OCI-LY1 (cell line): ENCODE results near the gene GRAMD1A.

Experiments
- H2AFZ ChIP-seq: fragments of 200-600 bp; sonication (generic), shearing (Covaris generic); 2 replicates; pipeline ENCODE4 v1.6.0; 2014; ENCODE audit warnings: antibody characterized with exemption, mild to moderate bottlenecking, low read length
- H3F3A ChIP-seq: fragments of 200-600 bp; sonication (generic), shearing (Covaris generic); 2 replicates; pipeline ENCODE4 v1.6.0; 2014; ENCODE audit warnings: mild to moderate bottlenecking, antibody characterized with exemption, low read length, moderate library complexity; ENCODE audit not compliant: insufficient read depth
- H3K27ac ChIP-seq: fragments of 200-600 bp; sonication (generic); 2 replicates; pipeline ENCODE4 v1.5.1; 2014; ENCODE audit warnings: low read length, mixed run types, mild to moderate bottlenecking, low read depth; ENCODE audit not compliant: poor library complexity, severe bottlenecking
- H3K27me3 ChIP-seq: fragments of 200-600 bp; sonication (generic); 2 replicates; pipeline ENCODE4 v1.6.0; 2014; ENCODE audit warnings: antibody characterized with exemption, mild to moderate bottlenecking, low read length, moderate library complexity; ENCODE audit not compliant: insufficient read depth
- H3K36me3 ChIP-seq: fragments of 200-600 bp; sonication (generic); 2 replicates; pipeline ENCODE4 v1.6.1; 2014; ENCODE audit warnings: mild to moderate bottlenecking, antibody characterized with exemption, low read length, moderate library complexity, mixed read lengths; ENCODE audit not compliant: insufficient read depth
- H3K4me1 ChIP-seq: fragments of 200-600 bp; sonication (generic); 2 replicates; pipeline ENCODE4 v1.5.1; 2014; ENCODE audit warnings: mild to moderate bottlenecking, low read length, moderate library complexity; ENCODE audit not compliant: insufficient read depth, severe bottlenecking
- H3K4me2 ChIP-seq: fragments of 200-600 bp; sonication (generic), shearing (Covaris generic); 2 replicates; pipeline ENCODE4 v1.6.1; 2014; ENCODE audit warnings: low read length
- H3K4me3 ChIP-seq: fragments of 200-600 bp; sonication (generic); 2 replicates; pipeline ENCODE4 v1.5.1; 2014; ENCODE audit warnings: low read length, low read depth, mild to moderate bottlenecking, mixed read lengths; ENCODE audit not compliant: poor library complexity, severe bottlenecking
- H3K79me2 ChIP-seq: fragments of 200-600 bp; shearing (Covaris generic); 2 replicates; pipeline ENCODE4 v1.6.1; 2016; ENCODE audit warnings: mixed run types, low read length, mixed read lengths; ENCODE audit not compliant: insufficient read depth
- H3K9ac ChIP-seq: fragments of 200-600 bp; sonication (generic), shearing (Covaris generic); 2 replicates; pipeline ENCODE4 v1.6.1; 2014; ENCODE audit warnings: mild to moderate bottlenecking, low read length, mixed read lengths
- H3K9me2 ChIP-seq: fragments of 200-600 bp; sonication (generic), shearing (Covaris generic); 2 replicates; pipeline ENCODE4 v1.6.1; 2014; ENCODE audit warnings: low read depth, mild to moderate bottlenecking, low read length, mixed read lengths
- H3K9me3 ChIP-seq: fragments of 200-600 bp; shearing (Covaris generic); 2 replicates; pipeline ENCODE4 v1.6.1; 2014; ENCODE audit warnings: low read length, mixed read lengths
- H4K20me1 ChIP-seq: fragments of 200-600 bp; sonication (generic), shearing (Covaris generic); 2 replicates; pipeline ENCODE4 v1.6.0; 2016; ENCODE audit warnings: mild to moderate bottlenecking, low read length; ENCODE audit not compliant: insufficient read depth
- EZH2 ChIP-seq: fragments of 200-600 bp; sonication (generic), shearing (Covaris generic); IDR thresholded peaks from 2 replicates; pipeline ENCODE4 v1.8.0; 2017; ENCODE audit warnings: borderline replicate concordance, mixed run types, mild to moderate bottlenecking, antibody characterized with exemption, low read length, moderate library complexity, mixed read lengths
- TF ChIP-seq, protein P1 (sequence below): fragments of 200-600 bp; sonication (generic), shearing (Covaris generic); IDR thresholded peaks from 2 replicates; pipeline ENCODE4 v1.5.1; 2017; ENCODE audit warnings: mild to moderate bottlenecking, antibody characterized with exemption, low read length, moderate library complexity, mixed read lengths

The GRAMD1A gene

GRCh38 chr19:35018379-35018778 is 18.3 kb downstream of the GRAMD1A start:
- no peaks in the 10 kb centered on the region for H4K20me1 ChIP-seq
- H3K4me1 ChIP-seq = peaks cover 8% of the 10 kb centered on the region
- no peak overlapping the region for H3K9ac ChIP-seq
- H2AFZ ChIP-seq = no peak overlapping the region
- no peak for TF ChIP-seq EZH2
- TF ChIP-seq, protein P1, sequence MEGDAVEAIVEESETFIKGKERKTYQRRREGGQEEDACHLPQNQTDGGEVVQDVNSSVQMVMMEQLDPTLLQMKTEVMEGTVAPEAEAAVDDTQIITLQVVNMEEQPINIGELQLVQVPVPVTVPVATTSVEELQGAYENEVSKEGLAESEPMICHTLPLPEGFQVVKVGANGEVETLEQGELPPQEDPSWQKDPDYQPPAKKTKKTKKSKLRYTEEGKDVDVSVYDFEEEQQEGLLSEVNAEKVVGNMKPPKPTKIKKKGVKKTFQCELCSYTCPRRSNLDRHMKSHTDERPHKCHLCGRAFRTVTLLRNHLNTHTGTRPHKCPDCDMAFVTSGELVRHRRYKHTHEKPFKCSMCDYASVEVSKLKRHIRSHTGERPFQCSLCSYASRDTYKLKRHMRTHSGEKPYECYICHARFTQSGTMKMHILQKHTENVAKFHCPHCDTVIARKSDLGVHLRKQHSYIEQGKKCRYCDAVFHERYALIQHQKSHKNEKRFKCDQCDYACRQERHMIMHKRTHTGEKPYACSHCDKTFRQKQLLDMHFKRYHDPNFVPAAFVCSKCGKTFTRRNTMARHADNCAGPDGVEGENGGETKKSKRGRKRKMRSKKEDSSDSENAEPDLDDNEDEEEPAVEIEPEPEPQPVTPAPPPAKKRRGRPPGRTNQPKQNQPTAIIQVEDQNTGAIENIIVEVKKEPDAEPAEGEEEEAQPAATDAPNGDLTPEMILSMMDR = no peak
- H3K27me3 ChIP-seq = no peaks in the 10 kb centered on the region
- no peak overlapping the region for H3K4me2 ChIP-seq
- H3K27ac ChIP-seq = no peak overlapping the region
- H3K79me2 ChIP-seq = no peaks in the 10 kb centered on the region
- no peaks in the 10 kb centered on the region for H3K9me3 ChIP-seq
- peaks cover 94% of the 10 kb centered on the region for H3K36me3 ChIP-seq
- H3K4me3 ChIP-seq = no peak overlapping the region
- no peaks in the 10 kb centered on the region for H3K9me2 ChIP-seq
- H3F3A ChIP-seq = no peaks in the 10 kb centered on the region

DNA sequence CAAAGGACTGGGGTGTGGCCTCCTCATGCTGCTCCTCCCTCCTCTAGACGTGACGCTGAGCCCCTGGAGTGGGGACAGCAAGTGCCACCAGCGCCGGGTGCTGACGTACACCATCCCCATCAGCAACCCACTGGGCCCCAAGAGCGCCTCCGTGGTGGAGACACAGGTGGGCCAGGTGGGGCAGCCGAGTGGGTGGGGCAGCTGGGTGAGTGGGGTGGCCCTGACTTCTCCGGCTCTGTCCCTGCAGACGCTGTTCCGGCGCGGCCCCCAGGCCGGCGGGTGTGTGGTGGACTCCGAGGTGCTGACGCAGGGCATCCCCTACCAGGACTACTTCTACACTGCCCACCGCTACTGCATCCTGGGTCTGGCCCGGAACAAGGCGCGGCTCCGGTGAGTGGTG is 19.0 kb downstream of the GRAMD1A start:
- Histone ChIP-seq H3K4me2 (no peak overlapping the region), H3K9ac (no peak overlapping the region), H3F3A (no peaks in the 10 kb centered on the region), H3K27me3 (no peaks in the 10 kb centered on the region), H2AFZ (no peak overlapping the region), H3K4me1 (peaks cover 3% of the 10 kb centered on the region), H3K27ac (no peak overlapping the region), H3K79me2 (no peaks in the 10 kb centered on the region), H3K36me3 (peaks cover 94% of the 10 kb centered on the region), H3K9me2 (no peaks in the 10 kb centered on the region), H3K9me3 (no peaks in the 10 kb centered on the region), H4K20me1 (no peaks in the 10 kb centered on the region), H3K4me3 (no peak overlapping the region)
- TF ChIP-seq, protein P1 = no peak
- TF ChIP-seq EZH2 = no peak

- Histone ChIP-seq H3K27me3 (no peaks in the 10 kb centered on the region), H3K27ac (no peak overlapping the region), H4K20me1 (no peaks in the 10 kb centered on the region), H3K9me2 (no peaks in the 10 kb centered on the region), H3F3A (no peaks in the 10 kb centered on the region), H3K4me2 (no peak overlapping the region), H2AFZ (no peak overlapping the region), H3K4me3 (no peak overlapping the region), H3K9ac (no peak overlapping the region), H3K9me3 (no peaks in the 10 kb centered on the region), H3K4me1 (no peaks in the 10 kb centered on the region), H3K79me2 (no peaks in the 10 kb centered on the region), H3K36me3 (peaks cover 93% of the 10 kb centered on the region)
- TF ChIP-seq, protein P1 = no peak
- no peak for TF ChIP-seq EZH2
Measured at GRCh38 chr19:35021016-35021415, 20.9 kb downstream of the GRAMD1A start.
